Measurements from ENCODE around the gene DERL2.

Gene DERL2

GRCh38 chr17:5485270-5486205 is at the start of gene DERL2:
Gene DERL2, minus strand, starts transcription at chr17:5486178. Its CDS starts 17 bp downstream, at chr17:5486161.
- DNase-seq, result no peak

- no peak for DNase-seq
Observed at GRCh38 chr17:5535436-5535835, 49.5 kb upstream of the DERL2 start.

GRCh38 chr17:5533486-5534315 is 47.7 kb upstream of the DERL2 start:
- no peak for DNase-seq

- no peak for DNase-seq
Observed at GRCh38 chr17:5532581-5532980, 46.6 kb upstream of the DERL2 start.

DNA sequence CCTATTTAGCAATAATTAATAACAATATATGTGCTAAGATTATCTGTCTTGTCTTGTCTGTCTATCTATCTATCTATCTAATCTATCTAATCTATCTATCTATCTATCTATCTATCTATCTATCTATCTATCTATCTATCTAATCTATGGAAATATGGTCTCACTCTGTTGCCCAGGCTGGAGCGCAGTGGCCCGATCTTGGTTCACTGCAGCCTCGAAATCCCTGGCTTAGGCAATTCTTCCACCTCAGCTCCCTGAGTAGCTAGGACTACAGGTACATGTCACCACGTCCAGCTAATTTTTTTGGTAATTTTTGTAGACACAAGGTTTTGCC is 45.1 kb upstream of the DERL2 start:
- DNase-seq, result no peak

GRCh38 chr17:5530265-5531084 is 44.5 kb upstream of the DERL2 start:
- DNase-seq, result no peak

DNA sequence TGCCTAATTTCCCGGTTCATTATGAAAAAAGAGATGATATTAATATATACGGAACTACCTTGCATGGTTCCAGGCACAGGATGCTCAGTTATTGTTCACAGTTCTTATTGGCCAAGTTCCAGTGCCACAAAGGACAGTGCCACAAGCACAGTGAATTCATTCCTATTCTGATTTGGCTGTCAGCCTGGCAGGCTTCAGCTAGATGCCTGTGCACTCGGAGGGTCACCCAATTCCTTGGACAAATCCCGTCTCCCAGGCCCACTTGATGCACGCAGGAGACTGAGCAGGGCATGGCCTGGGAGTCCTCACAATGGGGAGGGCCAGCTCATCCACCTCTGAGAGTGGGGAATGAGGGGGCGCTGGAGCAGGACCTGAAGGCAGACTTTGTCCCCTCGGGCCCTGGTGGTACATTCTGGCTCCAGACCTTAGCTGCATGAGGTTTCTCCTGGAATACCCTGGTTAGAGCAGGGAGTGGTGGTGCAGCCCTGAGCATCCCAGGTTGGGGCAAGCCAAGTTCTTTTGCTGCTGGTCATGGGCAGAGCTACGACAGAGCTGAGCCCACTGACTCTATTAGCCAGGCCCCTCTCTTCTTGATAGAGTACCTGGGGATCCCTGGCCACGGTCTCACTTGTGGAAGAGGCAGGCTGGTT is 41.7 kb upstream of the DERL2 start:
- no peak for DNase-seq

DNA sequence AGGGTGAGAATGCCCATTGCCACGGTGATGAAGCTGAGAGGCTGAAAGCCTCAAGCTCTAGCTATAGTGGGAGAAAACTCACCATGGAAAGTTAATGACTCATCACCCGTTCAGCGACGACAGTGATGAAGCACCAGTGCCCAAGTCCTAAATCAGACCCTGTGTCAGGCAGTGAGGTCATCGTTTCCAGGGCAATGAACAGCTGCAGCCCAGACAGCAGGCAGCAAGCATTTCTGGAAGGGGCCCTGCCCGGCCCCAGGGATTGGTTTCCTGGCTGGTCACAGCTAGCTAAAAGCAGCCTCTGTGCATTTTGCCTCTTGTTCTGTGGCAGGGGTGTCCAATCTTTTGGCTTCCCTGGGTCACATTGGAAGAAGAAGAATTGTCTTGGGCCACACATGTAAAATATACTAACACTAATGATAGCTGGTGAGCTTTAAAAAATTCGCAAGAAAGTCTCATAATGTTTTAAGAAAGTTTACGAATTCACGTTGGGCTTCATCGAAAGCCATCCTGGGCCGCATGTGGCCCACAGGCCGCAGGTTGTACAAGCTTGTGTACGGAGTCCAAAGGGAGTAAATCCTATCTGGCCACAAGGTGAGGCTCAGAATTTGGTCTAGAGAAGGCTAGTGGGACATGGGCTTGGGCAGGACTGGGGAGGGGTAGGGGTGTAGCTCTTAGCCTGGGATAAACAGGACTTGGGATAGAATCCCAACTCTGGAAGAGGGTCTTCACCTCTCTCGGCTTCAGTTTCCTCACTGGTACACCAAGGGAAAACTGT is 41.0 kb upstream of the DERL2 start:
- DNase-seq, result peak; percentile 52 to 71

- no peak for DNase-seq
Observed at GRCh38 chr17:5523249-5523648, 37.3 kb upstream of the DERL2 start.

- no peak for DNase-seq
Observed at GRCh38 chr17:5522476-5522875, 36.5 kb upstream of the DERL2 start.

- DNase-seq, result no peak
Observed at GRCh38 chr17:5516060-5516792, 30.2 kb upstream of the DERL2 start.

DNA sequence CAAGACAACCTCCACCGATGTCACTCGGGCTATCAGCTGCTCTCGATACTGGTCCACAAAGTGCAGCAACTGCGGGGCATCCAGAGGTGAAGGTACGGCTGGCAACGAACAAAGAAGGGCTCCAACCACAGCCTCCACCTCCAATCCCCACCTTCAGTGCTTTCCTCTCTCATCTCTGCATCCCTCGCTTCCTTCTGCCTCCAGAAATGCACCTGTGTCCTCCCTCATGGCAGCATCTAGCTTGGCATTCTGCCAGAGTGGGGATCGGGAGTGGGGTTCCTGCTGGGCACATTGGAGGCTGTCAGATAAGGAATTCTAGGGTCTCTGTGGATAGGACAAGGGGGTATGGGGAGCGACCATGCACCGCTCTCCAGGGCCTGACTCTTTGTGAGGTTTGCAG is 29.0 kb upstream of the DERL2 start:
- DNase-seq, result no peak

DNA sequence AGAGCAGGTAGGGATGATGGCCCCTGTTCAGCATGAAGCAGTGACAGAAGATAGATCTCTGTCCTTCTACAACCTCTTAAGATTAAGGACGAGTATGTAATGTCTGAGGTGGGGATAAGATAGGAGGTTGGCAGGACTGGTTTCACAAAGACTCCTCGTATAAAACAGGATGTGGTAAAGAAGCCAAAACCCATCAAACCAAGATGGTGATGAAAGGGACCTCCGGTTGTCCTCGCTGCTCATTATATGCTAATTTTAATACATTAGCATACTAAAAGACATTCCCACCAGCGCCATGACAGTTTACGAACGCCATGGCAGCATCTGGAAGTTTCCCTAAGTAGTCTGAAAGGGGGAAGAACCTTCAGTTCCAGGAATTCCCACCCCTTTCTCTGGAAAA is 27.6 kb upstream of the DERL2 start:
- no peak for DNase-seq

DNA sequence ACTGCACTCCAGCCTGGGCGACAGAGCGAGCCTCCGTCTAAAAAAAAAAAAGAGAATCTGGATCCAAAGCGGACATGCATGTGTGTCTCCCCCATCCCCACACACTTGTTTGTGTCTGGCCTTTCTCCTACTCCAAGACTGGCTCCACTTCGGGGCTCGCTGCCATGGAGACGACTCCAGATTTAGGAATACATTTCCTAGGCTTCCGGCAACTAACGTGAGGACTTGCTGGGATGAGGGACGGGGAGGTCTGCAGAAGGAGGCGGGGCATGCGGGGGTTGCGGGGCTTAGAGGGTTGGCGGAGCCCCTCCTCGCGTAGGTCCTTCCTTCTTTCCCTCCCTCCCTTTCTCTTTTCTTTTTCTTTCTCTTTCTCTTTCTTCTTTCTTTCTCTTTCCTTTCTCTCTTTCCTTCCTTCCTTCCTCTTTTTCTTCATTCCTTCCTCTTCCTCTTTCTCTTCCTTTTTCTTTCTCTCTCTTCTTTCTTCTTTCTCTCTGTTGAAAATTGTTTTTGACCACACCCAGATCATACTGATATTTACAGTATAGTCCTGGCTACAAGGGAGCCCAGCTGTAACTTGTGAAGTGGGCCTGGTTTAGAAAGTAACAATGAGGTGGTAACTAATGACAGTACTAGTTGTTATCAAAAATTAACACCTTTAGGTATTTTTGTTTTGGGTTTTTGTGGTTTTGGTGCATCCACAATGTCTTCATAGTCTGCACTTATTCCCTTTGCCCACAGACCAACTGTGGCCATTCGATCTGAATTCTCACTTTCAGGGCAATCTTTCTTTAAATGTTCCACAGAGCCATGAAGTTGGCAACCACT is 25.6 kb upstream of the DERL2 start:
- no peak for DNase-seq

DNA sequence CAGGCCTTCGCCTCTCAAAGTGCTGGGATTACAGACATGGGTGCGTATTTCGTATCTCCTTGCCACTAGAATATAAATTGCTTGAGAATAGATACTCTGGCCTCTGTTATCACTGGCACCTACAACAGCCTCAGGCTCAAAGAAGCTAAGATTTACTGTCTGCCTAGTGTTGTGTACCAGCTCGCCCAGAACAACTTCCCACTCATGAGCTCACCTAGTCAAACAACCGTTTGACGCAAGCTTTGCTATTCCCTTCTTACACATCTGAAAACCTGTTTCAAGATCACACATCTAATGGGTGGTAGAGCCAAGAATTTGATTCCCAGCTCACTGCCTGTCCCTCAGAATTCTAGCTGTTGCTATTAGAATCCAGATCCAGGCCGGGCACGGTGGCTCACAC is 24.8 kb upstream of the DERL2 start:
- DNase-seq, result no peak

DNA sequence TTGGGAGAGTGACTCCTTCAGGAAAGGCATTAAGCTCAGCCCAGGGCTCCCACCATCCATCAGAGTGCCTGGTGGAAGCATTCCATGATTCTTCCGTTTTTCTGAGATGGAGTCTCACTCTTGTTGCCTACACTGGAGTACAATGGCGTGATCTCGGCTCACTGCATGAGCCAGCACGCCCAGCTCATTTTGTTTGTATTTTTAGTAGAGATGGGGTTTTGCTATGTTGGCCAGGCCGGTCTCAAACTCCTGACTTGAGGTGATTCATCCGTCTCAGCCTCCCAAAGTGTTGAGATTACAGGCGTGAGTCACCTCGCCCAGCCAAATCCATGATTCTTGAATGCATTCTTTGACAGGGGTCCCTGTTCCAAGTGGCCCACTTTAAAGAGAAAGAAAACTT is 23.5 kb upstream of the DERL2 start:
- DNase-seq, result no peak

DNA sequence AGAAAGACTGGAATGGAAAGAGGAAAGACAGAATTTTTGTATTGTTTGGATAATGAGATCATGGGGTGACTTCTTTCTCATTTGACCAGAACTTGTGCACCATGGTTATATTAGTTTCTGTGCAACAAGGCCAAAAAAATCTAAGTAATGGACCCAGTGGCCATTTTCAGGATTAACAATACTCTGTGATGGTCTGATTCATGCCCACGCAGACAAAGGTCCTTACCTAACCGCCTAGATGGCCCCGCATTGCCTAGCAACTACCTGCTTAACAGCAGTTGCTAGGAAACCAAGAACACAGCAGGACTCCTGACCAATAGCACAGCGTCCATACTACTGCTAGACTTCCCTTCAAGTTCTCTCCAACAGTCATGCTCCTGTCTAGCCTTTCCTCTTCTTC is 22.8 kb upstream of the DERL2 start:
- DNase-seq, result no peak

DNA sequence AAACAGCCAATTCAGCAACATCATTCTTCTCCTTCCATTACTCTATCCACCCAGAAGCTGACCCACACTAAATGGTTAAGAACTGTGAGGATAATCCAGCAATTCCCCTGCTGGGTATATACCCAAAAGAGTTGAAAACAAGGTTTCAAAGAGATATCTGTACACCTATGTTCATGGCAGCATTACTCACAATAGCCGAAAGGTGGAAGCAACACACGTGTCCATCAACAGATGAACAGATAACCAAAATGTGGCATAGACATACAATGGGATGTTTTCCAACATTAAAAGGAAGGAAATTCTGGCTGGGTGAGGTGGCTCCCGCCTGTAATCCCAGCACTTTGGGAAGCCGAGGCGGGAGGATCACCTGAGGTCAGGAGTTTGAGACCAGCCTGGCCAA is 20.3 kb upstream of the DERL2 start:
- no peak for DNase-seq

GRCh38 chr17:5502552-5502951 is 16.6 kb upstream of the DERL2 start:
- DNase-seq, result no peak

- DNase-seq, result no peak
Observed at GRCh38 chr17:5501685-5502084, 15.7 kb upstream of the DERL2 start.
